DMS53 (cell line): ENCODE data around the gene RNF212.
A peak's percentile ranks its signal among the peaks of the same experiment; 100 is the strongest.

ENCODE experiments used
- DNase-seq: peaks from one replicate; lab custom pipeline; 2025; lab: John Stamatoyannopoulos, UW

The RNF212 gene

GRCh38 chr4:1048773-1049590 is 64.4 kb downstream of the RNF212 start:
- no peak for DNase-seq

GRCh38 chr4:1047976-1048772 is 65.2 kb downstream of the RNF212 start:
- peak; percentile 87 for DNase-seq

DNA sequence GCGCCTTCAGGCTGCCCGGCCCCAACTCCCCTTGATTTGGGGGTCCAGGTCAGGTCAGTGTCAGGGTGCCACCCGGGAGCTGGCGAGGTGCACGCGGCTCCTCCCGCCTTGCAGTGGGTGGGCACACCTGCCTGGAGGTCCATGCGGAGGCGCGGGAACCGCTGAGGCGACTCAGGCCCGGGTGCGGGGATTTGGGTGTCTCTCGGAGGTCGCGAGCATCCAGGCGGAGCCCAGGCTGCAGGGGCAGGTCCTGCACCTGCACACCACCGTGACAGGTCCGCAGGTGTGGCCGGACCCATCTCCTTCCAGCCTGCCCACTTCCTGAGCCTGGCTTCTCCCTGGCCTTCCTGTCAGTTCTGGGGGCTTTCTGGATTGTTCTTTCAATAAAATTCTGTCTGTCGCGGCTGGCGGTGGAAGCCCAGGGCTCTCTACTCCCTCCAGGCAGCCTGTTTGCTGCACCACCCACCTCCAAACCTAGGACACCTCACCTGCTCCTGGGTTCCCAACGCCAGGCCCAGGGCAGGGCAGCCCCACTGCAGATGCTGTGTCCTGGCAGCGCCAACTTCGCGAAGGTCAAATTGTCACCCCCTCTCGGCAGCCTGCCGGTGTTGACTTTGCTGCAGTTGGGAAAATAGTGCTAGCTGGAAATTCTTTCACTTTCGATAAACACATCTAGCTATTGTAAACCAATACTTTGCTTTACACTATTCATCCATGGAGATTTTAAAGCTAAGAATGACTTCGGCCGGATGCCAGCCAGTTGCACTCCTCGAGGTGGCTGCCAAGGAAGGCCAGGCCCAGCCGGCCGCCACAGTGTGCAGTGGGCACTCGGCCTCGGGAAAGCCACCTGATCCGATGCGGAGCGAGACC is 66.0 kb downstream of the RNF212 start:
- peak; percentile 58 for DNase-seq

- DNase-seq, result peak; percentile 98
Measured at GRCh38 chr4:1046581-1047011, 66.8 kb downstream of the RNF212 start.

DNA sequence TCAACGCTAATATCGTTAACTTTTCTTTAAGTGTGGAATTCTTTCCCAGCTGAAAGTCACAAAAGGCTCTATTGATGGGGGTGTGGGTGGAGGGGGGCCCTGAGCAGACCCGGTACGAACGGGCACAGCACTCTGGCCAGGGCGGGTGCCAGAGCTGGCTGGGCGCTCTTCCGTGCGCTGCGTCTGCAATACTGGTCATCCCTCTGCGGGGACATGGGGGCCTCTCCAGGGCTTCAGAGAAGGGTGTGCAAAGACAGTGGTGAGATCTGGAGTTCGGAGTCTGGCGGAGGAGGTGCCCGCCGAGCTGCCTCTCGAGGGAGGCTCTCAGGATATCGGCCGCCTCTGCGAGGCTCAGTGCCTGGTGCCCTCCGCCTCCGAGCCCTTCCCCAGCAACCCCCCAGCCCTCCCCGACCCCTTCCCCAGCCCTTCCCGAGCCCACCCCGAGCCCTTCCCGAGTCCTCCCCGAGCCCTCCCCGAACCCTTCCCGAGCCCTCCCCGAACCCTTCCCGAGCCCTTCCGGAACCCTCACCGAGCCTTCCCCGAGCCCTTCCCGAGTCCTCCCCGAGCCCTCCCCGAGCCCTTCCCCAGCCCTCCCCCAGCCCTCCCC is 67.7 kb downstream of the RNF212 start:
- DNase-seq, result peak; percentile 90

GRCh38 chr4:1045193-1045594 is 68.2 kb downstream of the RNF212 start:
- peak; percentile 69 for DNase-seq

GRCh38 chr4:1044469-1045192 is 68.7 kb downstream of the RNF212 start:
- no peak for DNase-seq

- DNase-seq, result peak; percentile 93
Measured at GRCh38 chr4:1043651-1044468, 69.5 kb downstream of the RNF212 start.

- DNase-seq, result no peak
Measured at GRCh38 chr4:1043162-1043561, 70.2 kb downstream of the RNF212 start.

- no peak for DNase-seq
Measured at GRCh38 chr4:1042352-1043055, 70.9 kb downstream of the RNF212 start.

DNA sequence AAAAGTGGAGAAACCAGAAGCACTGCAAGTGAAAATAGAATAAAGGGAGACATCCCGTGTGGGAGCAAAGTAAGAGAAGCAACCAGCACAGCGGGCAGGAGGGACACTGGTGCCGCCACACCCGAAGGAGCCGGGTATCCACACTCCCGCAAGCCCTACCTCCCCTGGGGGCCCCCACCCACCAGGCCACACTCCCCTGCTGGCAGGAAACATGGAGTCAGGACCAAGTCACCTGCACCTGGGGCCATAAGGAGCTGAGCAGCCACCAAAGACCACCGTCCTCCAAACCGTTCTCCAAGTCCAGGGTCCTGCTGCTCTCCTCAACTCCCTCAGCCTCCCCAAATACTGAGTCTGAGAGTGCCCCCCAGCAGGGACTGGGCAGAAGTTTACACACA is 71.4 kb downstream of the RNF212 start:
- peak; percentile 64 for DNase-seq

DNA sequence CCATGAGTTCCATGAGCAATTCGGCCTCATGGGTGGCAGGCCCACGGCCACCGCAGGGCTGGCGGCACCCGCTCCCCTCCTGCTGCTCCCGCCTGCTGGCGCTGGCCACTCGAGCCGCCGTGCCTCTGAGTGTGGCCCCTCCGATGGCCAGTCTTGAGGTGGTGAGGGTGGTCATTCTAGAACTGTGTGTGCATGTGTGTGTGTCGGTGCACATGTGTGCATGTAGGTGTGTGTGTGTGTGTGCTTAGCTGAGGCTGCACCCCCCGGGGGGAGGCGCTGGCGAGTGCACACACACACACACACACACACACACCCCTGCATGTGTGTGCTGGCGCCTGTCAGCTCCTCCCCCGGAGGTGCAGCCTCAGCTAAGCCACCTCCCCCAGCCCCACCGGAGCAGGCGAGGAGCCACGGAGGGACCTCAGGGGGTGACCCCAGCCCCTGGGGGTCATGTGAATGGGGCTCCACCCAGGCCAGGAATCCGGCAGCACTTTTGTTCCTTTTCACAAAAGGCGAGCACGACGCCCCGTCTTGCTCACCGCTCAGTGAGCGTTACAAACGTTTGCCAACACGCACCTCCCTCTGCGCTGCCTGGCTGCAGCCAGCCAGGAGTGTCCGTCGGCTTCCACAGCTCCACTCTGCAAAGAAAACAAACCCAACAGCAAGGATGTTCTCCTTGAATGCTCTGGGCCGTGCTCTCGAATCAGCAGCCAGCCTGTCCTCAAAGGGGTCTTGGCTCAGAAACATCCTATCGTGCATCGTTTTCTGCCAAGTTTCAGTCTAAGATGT is 72.0 kb downstream of the RNF212 start:
- peak; percentile 80 for DNase-seq

- no peak for DNase-seq
Measured at GRCh38 chr4:1040344-1041146, 72.8 kb downstream of the RNF212 start.

- peak; percentile 59 for DNase-seq
Measured at GRCh38 chr4:1039493-1040343, 73.6 kb downstream of the RNF212 start.

DNA sequence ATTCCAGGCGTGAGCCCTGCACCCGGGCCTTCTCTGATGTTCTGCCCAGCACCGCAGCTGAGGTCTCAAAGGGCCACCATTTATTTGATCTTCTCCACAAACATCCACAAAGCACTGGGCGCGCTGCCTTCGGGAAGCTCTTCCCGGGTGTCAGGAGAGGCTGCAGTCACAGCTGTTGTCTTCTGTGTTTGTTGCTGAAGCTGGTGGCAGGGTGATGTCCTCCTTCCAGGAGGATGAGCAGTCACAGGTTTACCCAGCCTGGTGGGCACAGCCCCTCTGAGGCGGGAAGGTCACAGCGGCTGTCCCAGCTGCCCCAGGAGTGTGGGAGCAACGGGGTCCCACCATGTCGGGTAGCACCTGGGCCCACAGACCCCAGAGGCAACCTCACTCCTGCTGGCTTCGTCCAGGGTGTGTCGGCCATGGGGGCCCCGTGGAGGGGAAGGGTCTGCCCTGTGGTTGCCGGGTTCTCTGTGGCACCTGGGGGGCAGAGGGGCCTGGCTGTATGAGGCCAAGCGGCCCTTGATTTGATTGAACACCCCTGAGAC is 74.3 kb downstream of the RNF212 start:
- DNase-seq, result peak; percentile 61

DNA sequence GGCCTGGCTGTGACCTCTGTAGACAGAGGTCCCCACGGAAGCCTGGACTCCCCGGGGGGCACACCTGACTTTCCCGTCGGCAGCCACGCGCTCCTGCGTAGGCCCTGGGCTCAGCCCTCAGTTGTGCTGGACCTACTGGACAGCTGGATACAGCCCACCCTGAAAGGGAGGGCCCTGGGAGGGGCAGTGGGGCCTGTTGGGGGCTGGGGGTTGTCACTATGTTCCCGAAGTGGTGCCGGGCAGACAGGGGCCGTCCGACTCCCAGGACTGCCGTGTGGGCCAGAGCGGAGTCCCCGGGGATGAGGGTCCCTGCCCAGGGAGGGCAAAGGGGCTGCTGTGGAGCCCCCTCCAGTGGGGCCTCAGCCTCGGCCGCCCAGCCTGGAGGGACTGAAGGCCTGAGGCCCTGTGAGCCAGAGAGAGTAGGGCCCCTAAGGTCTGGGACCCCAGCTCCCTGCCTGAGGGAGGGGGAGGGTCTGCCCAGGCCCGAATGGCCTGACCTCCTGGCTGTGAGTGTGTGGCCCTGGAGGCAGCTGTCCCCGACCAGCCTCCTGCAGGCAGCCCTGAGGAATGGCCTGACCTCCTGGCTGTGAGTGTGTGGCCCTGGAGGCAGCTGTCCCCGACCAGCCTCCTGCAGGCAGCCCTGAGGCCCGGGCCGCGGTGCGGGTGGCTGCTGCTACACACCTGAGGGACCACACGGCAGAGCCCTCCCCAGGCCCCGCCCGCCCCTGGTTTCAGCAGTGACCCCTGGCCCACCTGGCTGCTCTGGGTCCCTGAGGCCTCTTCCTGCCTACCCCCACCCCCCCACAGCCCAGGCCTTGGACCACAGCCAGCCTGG is 76.2 kb downstream of the RNF212 start:
- no peak for DNase-seq
